ENCODE results near the gene EXOC3.
"Not testable (repeated sequence)": the region's sequence is repeated elsewhere in the genome, so short reads cannot be mapped to it uniquely, and the experiment has no call there.

- TF ChIP-seq POLR2A (IDR thresholded peaks at IDR 0.05; ENCODE audit: low read depth, low read length); TAF1 (IDR thresholded peaks at IDR 0.05; ENCODE audit: borderline replicate concordance, low read depth, low read length); POLR2AphosphoS5 (IDR thresholded peaks at IDR 0.05; ENCODE audit: low read depth, low read length): not testable (repeated sequence)
Observed at GRCh38 chr5:486597-486996, 43.6 kb downstream of the EXOC3 start.
